CD4-positive, alpha-beta T cell (primary cell): Measurements from ENCODE around the gene LCE1A. TPM values are rescaled to one million over a fixed set of nuclear protein-coding genes. Genes with fewer than 3 reads are reported as not detected.

ENCODE experiments used
- ATAC-seq: fragments of 200-7000 bp; cut with Tn5 transposase; one replicate; pipeline ENCODE4 v1.10.0; 2022; ENCODE audit warnings: mild to moderate bottlenecking; ENCODE audit not compliant: poor library complexity
- CTCF ChIA-PET: fragments of 350-600 bp; sonication (Branson Sonifier 250); formaldehyde crosslinking; loops from one replicate; lab custom pipeline; 2021; ENCODE audit warnings: antibody characterized with exemption, inconsistent platforms; lab: Charles Lee
- POLR2A ChIA-PET: fragments of 350-600 bp; sonication (Branson Sonifier 250); formaldehyde crosslinking; loops from one replicate; lab custom pipeline; 2021; ENCODE audit warnings: antibody characterized with exemption, inconsistent platforms; lab: Charles Lee
- DNase-seq, 14 experiments: peaks; one replicate each; pipeline ENCODE4 v3.0.0-alpha.2; 2013 to 2020; ENCODE audit warnings: mixed read lengths in 2 of 14
- H3K27ac ChIP-seq, 2 donors: one replicate each; pipeline versions ENCODE4 v1.5.1 to v1.7.0; 2013; ENCODE audit warnings: low read length in 2 of 2, low read depth in 1 of 2, mild to moderate bottlenecking in 1 of 2
- H3K27me3 ChIP-seq, 2 experiments: 1 replicate in 1 of 2; 2 replicates in 1 of 2; pipeline versions ENCODE4 v1.6.1 to v1.7.0; 2013; ENCODE audit warnings: low read length in 2 of 2, control low read depth in 1 of 2, mild to moderate bottlenecking in 1 of 2, moderate library complexity in 1 of 2; ENCODE audit not compliant: insufficient read depth in 2 of 2, control insufficient read depth in 1 of 2
- H3K36me3 ChIP-seq: one replicate; pipeline ENCODE4 v1.6.1; 2013; ENCODE audit warnings: low read length, control low read depth; ENCODE audit not compliant: insufficient read depth
- H3K4me1 ChIP-seq: one replicate; pipeline ENCODE4 v1.6.1; 2013; ENCODE audit warnings: low read length, control low read depth; ENCODE audit not compliant: insufficient read depth
- H3K4me3 ChIP-seq: one replicate; pipeline ENCODE4 v1.5.1; 2013; ENCODE audit warnings: mild to moderate bottlenecking, low read length, moderate library complexity
- H3K9me3 ChIP-seq, 2 experiments: 1 replicate in 1 of 2; 2 replicates in 1 of 2; pipeline versions ENCODE4 v1.6.1 to v1.7.0; 2013; ENCODE audit warnings: low read length in 2 of 2, mild to moderate bottlenecking in 2 of 2, control low read depth in 1 of 2, moderate library complexity in 1 of 2; ENCODE audit not compliant: control insufficient read depth in 1 of 2, insufficient read depth in 1 of 2
- H3K27ac Mint-ChIP-seq: one replicate; pipeline ENCODE4 v1.8.0; 2020; ENCODE audit warnings: mixed read lengths
- H3K27me3 Mint-ChIP-seq: one replicate; pipeline ENCODE4 v1.8.0; 2021; ENCODE audit warnings: mixed read lengths
- H3K36me3 Mint-ChIP-seq: one replicate; pipeline ENCODE4 v1.8.0; 2021; ENCODE audit warnings: low read depth, mixed read lengths
- H3K4me1 Mint-ChIP-seq: one replicate; pipeline ENCODE4 v1.8.0; 2021; ENCODE audit warnings: low read depth, mixed read lengths
- H3K4me3 Mint-ChIP-seq: one replicate; pipeline ENCODE4 v1.8.0; 2020; ENCODE audit warnings: mild to moderate bottlenecking, mixed read lengths
- H3K9me3 Mint-ChIP-seq: one replicate; pipeline ENCODE4 v1.8.0; 2020; ENCODE audit warnings: mixed read lengths
- CTCF ChIP-seq: fragments of 200-600 bp; IDR thresholded peaks from one replicate; pipeline ENCODE4 v1.8.0; 2022; ENCODE audit warnings: antibody characterized with exemption, mild to moderate bottlenecking
- intact Hi-C, 2 experiments: fragments of 100-400 bp; cut with DNase I in 1 of 2; cut with micrococcal nuclease in 1 of 2; formaldehyde crosslinking; loops; one replicate each; pipeline versions ENCODE4 v1.15.1 to v1.9.0; 2023 to 2025; cut with DNase I, micrococcal nuclease
- total RNA-seq, 174 experiments: library from RNA in 2 of 174; stranded (reverse) in 2 of 174; gene quantifications; one replicate each; pipeline ENCODE4 v1.2.3 and lab custom pipeline; 2021 to 2026

The LCE1A gene
- total RNA-seq, 2 experiments from 2014 or later = not detected

GRCh38 chr1:152801333-152801732, 25.9 kb upstream of the LCE1A start:
- ChIA-PET POLR2A (no interaction called here), CTCF (no interaction called here)
- H3K27me3 ChIP-seq = peaks cover 4 to 7% of the 10 kb centered on the region in 2 experiments
- no peak overlapping the region for H3K4me3 ChIP-seq
- H3K36me3 ChIP-seq = no peaks in the 10 kb centered on the region
- H3K27ac ChIP-seq = no peak overlapping the region
- no peaks in the 10 kb centered on the region for H3K4me1 Mint-ChIP-seq
- no peaks in the 10 kb centered on the region for H3K9me3 Mint-ChIP-seq
- H3K27ac Mint-ChIP-seq = no peak overlapping the region
- ATAC-seq (no peak), DNase-seq (no peak)
- TF ChIP-seq CTCF = no peak
- no peaks in the 10 kb centered on the region for H3K9me3 ChIP-seq
- no peaks in the 10 kb centered on the region for H3K36me3 Mint-ChIP-seq
- peaks cover 52% of the 10 kb centered on the region for H3K27me3 Mint-ChIP-seq
- no peaks in the 10 kb centered on the region for H3K4me1 ChIP-seq
- no peak overlapping the region for H3K4me3 Mint-ChIP-seq
- intact Hi-C loops = no loop called here

- H3K27ac ChIP-seq = no peak within 1 kb of the TSS
- Mint-ChIP-seq H3K27ac (no peak within 1 kb of the TSS), H3K4me1 (no peaks in the 10 kb centered on the region), H3K4me3 (no peak within 1 kb of the TSS), H3K36me3 (no peaks in the 10 kb centered on the region), H3K9me3 (no peaks in the 10 kb centered on the region), H3K27me3 (peaks cover 35% of the 10 kb centered on the region)
- intact Hi-C loops = no loop called here
- CTCF ChIA-PET = no interaction called here
- no peaks in the 10 kb centered on the region for H3K4me1 ChIP-seq
- H3K27me3 ChIP-seq = peaks cover 5 to 11% of the 10 kb centered on the region in 2 experiments
- TF ChIP-seq CTCF = no peak
- no peak within 1 kb of the TSS for H3K4me3 ChIP-seq
- no peak for ATAC-seq
- DNase-seq = no peak
- POLR2A ChIA-PET = no interaction called here
- H3K36me3 ChIP-seq = no peaks in the 10 kb centered on the region
- no peaks in the 10 kb centered on the region for H3K9me3 ChIP-seq
Measured at GRCh38 chr1:152806576-152806975, 20.7 kb upstream of the LCE1A start, which contains the start of gene LCE1C. Gene LCE1C, minus strand, starts transcription at chr1:152806651. Its CDS starts 1,173 bp downstream, at chr1:152805478.

GRCh38 chr1:152811050-152811449, 16.2 kb upstream of the LCE1A start:
- Histone ChIP-seq H3K27me3 (peaks cover 5 to 6% of the 10 kb centered on the region in 2 experiments), H3K36me3 (no peaks in the 10 kb centered on the region), H3K9me3 (no peaks in the 10 kb centered on the region), H3K4me1 (no peaks in the 10 kb centered on the region), H3K4me3 (no peak overlapping the region), H3K27ac (no peak overlapping the region)
- intact Hi-C loops = no loop called here
- peaks cover 3% of the 10 kb centered on the region for H3K9me3 Mint-ChIP-seq
- no peak for DNase-seq
- H3K4me3 Mint-ChIP-seq = no peak overlapping the region
- ChIA-PET CTCF (no interaction called here), POLR2A (no interaction called here)
- peaks cover 24% of the 10 kb centered on the region for H3K27me3 Mint-ChIP-seq
- ATAC-seq = no peak
- no peaks in the 10 kb centered on the region for H3K4me1 Mint-ChIP-seq
- H3K27ac Mint-ChIP-seq = no peak overlapping the region
- TF ChIP-seq CTCF = no peak
- H3K36me3 Mint-ChIP-seq = no peaks in the 10 kb centered on the region
